GM12872 (cell line): ENCODE data around the gene LMO3.

Source experiments
- TF ChIP-seq, protein P1 (sequence below): IDR thresholded peaks from 3 replicates; pipeline ENCODE4 v1.5.1; 2011; ENCODE audit warnings: low read depth, mild to moderate bottlenecking, low read length, moderate library complexity; ENCODE audit not compliant: insufficient read depth

LMO3 gene

DNA sequence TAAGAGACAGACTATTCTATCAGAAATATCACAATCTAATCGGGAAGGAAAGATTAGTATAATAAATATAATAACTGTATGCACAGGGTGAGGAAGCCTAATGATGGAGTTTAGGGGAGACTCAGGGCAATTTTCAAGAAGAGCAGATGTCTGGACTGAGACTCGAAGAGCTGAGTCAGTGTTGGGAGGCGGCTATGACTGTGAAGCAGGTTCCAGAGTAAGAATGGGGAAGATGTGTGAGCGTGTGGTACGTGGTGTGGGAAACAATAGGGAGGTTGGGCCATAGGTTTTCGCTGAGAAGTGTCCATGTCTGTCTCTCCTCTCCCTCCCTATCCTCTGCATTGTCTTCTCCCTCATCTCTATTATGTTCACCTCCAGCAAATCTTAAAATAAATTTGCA is 85.6 kb downstream of the LMO3 start:
- TF ChIP-seq, protein P1, sequence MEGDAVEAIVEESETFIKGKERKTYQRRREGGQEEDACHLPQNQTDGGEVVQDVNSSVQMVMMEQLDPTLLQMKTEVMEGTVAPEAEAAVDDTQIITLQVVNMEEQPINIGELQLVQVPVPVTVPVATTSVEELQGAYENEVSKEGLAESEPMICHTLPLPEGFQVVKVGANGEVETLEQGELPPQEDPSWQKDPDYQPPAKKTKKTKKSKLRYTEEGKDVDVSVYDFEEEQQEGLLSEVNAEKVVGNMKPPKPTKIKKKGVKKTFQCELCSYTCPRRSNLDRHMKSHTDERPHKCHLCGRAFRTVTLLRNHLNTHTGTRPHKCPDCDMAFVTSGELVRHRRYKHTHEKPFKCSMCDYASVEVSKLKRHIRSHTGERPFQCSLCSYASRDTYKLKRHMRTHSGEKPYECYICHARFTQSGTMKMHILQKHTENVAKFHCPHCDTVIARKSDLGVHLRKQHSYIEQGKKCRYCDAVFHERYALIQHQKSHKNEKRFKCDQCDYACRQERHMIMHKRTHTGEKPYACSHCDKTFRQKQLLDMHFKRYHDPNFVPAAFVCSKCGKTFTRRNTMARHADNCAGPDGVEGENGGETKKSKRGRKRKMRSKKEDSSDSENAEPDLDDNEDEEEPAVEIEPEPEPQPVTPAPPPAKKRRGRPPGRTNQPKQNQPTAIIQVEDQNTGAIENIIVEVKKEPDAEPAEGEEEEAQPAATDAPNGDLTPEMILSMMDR, result no peak

DNA sequence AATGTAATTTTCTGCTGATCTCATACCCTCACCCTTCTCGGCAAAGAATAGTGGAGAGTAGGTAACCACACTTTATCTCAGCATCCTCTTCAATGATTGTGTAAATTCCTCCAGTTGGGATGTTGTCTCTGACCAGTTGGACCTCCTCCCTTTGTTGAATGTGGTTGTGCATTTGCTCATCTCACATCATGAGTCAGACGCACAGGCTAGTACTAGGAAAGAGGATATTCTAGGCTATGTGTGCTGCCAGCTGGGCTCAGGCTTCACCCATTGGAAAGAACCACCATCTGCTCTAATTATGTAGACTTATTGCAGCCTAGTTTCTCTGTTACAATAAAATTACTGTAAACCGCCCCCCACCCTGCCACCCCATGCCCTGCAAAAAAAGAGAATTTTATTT is 90.3 kb downstream of the LMO3 start:
- TF ChIP-seq, protein P1, result no peak

DNA sequence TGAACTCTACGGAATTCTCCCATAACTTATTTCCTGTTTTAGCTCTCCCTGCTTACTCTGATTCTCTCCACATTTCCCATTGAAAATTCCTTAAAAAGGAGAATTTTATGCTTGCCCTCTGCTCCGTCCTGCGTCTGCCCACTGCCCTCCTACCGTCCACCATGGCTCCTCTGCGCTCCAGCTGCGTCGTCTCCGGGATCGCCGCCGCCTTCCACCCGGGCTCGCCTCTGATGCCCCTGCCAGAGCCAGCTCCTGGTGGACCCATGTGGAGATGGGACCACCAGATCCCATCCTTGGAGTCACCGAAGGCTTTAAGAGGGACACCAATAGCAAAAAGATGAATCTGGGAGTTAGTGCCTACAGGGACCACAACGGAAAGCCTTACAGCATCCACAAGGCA is 92.7 kb downstream of the LMO3 start:
- TF ChIP-seq, protein P1, result no peak

DNA sequence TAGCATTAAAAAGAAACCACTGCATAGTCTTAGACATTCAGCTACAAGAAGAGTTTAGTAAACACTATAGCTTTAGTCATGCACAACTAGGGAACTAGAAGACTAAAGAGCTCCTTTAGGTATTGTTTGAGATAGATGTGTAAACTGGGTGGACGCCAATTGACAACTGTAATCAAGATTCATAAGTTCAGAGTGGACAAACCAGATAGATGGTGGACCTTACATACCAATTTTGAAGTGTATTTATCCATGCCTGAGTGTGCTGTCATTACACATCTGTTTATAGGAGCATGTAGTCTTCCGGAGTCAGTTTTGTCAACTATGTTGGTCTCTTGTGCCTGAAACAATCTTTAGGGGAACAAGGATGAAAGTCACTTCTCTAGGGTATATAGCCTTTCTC is 96.6 kb downstream of the LMO3 start:
- TF ChIP-seq, protein P1, result no peak

DNA sequence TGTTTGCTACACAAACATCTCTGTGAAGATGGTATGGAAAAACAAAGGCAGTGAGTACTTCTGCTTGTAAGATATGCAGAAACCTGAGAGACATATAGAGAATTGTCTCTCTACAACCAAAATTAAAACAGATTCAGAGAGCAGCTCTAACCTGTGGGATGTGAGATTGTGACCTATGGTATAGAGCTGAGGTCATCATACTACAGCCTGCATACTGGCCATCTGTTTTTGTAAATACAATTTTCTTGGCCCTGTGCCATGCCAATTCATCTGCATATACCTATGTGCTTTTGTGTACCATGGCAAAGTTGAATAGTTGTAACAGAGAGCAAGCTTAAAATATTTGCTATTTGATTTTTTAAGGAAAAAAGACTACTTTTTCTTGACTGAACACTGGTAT is 99.6 kb downstream of the LMO3 start:
- TF ChIP-seq, protein P1, result no peak

DNA sequence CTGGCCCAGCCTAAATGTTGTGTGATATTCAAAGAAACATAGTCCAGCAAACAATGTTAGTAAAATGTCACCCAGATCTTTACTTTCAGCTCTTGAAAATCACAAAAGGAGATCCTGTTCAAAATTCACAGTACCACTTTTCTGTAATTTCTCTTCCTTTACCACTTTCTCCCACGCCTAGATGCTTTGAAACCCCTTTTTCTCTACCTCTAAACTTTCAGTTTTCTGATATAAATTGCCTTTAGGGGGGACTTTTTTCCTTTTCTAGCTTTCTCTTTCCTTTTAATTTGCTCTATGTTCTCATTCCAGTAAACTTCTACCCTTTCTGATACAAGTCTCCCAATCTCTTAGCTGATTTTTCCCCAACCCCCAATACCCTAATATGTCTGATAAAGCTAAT is 101.8 kb downstream of the LMO3 start:
- TF ChIP-seq, protein P1, result no peak

DNA sequence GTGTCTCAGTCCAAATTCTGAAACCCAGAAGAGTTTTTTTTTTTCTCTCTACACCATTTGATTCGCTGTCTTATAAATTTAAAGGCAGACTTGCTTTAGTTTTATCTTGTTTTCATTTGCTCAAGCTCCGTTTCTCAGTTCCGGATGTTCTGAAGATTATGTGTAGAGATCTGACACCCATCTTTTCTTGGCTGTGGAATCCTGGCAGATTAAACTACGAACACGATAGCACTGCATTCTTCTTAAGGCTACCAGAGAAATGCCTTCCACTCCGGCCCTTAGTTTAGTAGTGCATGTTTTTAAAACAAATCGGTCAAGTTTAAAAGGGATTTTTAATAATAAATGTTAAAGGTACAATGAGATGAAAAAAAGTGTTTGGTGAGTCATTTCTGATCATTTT is 106.4 kb downstream of the LMO3 start:
- TF ChIP-seq, protein P1, result no peak
